Stimulated activated CD4-positive, alpha-beta T cell treated with anti-CD3 and anti-CD28 coated beads, Interleukin-12 subunit alpha, Interleukin-12 subunit beta, amount 100 ng/mL, for 4 hours (primary cell): ENCODE data around the gene SIM2.

Experiments
- DNase-seq: peaks from one replicate; pipeline ENCODE4 v3.0.0-alpha.2; 2020

The SIM2 gene

GRCh38 chr21:36689324-36689723, 9.6 kb upstream of the SIM2 start:
- no peak for DNase-seq

- no peak for DNase-seq
These were observed 8.0 kb upstream of the SIM2 start for GRCh38 chr21:36690628-36691554.

GRCh38 chr21:36691555-36692041, 7.3 kb upstream of the SIM2 start:
- no peak for DNase-seq

GRCh38 chr21:36692114-36692834, 6.6 kb upstream of the SIM2 start:
- no peak for DNase-seq

- no peak for DNase-seq
These were observed 6.0 kb upstream of the SIM2 start for GRCh38 chr21:36692835-36693488.

GRCh38 chr21:36693489-36694030, 5.4 kb upstream of the SIM2 start:
- DNase-seq = no peak

GRCh38 chr21:36694031-36694515, 4.8 kb upstream of the SIM2 start:
- no peak for DNase-seq

- DNase-seq = no peak
These were observed 4.2 kb upstream of the SIM2 start for GRCh38 chr21:36694593-36695282.

- DNase-seq = no peak
These were observed 3.7 kb upstream of the SIM2 start for GRCh38 chr21:36695283-36695634.

- DNase-seq = no peak
These were observed 3.1 kb upstream of the SIM2 start for GRCh38 chr21:36695671-36696389.

GRCh38 chr21:36696390-36697059, 2.4 kb upstream of the SIM2 start:
- no peak for DNase-seq

- DNase-seq = no peak
These were observed 1.7 kb upstream of the SIM2 start for GRCh38 chr21:36697060-36697850.

- DNase-seq = no peak
These were observed 997 bp upstream of the SIM2 start for GRCh38 chr21:36697851-36698384.

GRCh38 chr21:36698385-36698980, 432 bp upstream of the SIM2 start:
- no peak for DNase-seq

- DNase-seq = no peak
These were observed 805 bp downstream of the SIM2 start for GRCh38 chr21:36699546-36700294.

GRCh38 chr21:36700295-36700970, 1.5 kb downstream of the SIM2 start:
- DNase-seq = no peak

- no peak for DNase-seq
These were observed 2.2 kb downstream of the SIM2 start for GRCh38 chr21:36700971-36701755.
